Hematopoietic multipotent progenitor cell treated with erythropoietin and hydrocortisone succinate and interleukin-3 and kit ligand, for 4 days (in vitro differentiated cells): ENCODE results near the gene DNAH11.

Source experiments
- DNase-seq: peaks from one replicate; pipeline ENCODE4 v3.0.0-alpha.2; 2015

DNAH11 gene

DNA sequence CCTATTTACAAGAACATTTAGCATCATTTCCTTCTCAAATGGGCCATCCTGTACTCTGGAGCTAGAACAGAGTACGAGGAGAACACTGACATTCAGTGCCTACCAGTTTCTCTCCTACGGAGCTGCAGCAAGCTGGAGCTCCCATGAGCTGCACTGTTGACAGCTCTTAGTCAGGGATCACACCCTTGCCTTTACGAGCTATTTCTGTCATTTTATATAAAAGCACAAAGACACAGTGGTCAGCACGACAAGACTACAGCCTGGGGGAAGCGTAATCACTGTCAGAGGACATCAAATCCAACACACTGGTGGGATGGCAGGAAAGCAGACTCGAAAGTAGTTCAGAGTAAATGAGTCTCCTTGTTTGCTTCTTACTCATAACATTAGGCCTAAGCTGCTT is 400.1 kb downstream of the DNAH11 start:
- no peak for DNase-seq

DNA sequence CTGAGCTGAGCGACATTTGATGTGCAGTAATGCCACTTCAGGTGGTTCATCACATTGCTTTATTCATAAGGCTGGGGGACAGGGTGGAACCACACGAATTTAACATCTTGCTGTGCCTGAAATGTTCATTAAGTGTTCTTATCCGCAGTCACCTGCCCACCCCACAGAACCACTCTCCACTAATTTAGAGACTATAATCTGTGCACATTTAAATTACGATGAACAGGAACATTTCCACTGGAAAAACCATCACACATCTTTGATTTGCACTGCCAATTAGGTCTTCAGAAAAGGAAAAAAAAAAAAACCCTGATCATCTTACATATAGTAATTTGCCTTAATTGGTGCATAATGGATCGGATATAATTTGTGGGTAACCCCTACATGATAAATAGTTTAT is 400.6 kb downstream of the DNAH11 start:
- no peak for DNase-seq

GRCh38 chr7:21944616-21945453 is 402.0 kb downstream of the DNAH11 start:
- DNase-seq, result peak; percentile 68

DNA sequence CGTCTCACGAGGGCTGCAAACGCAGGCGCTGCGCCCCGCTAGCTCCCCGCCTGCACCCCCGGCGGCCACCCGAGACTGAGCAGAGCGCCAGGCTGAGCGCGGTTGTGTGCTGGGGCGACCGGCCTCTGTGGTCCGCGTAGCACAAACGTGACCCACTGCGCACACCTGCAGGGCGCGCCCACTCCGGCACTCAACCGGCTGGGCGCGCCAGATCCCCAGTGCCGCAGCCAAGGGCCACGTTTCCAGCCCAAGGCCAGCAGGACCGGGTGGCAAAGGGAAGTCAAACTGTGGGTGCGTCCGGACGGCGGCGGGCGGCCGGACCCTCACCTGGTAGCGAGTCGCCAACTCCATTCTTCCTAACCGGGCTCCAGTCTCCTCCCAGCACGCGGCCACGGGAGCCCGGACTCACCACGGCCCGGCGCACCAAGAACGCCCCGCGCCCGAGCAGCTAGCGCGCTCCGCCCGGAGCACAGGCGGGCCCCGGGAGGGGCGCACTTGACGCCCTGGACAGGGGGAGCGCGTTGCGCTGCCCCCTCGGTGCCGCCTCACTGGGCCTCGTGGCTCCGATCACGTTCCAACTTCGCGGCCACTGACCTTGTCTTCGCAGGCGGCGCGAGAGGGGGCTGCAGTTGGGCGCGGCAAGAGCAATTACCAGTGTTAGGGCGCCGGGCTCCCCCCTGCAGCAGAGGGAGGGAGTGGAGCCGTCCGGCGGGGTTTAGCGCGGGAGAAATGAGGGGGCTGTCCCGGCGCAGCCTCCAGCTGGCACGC is 402.8 kb downstream of the DNAH11 start, which contains the start of gene CDCA7L:
TSS of gene CDCA7L (minus strand) at position 446 of the 768 bp plus-strand sequence. CDS start at position 351, 95 bp downstream.
- peak; percentile 91 for DNase-seq

DNA sequence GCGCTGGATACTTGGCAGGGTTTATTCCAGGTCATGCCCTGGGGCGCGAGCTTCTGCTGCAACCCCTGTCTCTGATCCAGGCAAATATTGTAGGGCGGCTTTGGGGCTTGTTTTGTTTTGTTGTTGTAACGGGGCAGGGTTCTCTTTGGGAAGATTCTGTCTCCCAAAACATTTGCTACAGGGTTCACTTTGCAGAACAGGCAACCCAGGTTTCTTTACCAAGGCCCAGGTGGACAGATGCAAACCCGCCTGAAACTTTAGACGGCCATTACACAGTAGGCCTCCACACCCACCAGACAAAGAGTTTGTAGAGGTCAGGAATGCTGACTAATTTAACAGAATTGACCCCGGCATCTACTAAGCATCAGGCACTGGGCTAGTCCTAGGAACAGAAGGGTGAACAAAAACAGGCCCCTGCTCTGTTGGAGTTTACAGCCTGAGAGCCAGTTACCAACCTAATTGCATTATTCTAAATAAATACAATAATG is 403.4 kb downstream of the DNAH11 start:
- DNase-seq, result no peak

- DNase-seq, result no peak
These were observed 404.2 kb downstream of the DNAH11 start for GRCh38 chr7:21947056-21947455.

DNA sequence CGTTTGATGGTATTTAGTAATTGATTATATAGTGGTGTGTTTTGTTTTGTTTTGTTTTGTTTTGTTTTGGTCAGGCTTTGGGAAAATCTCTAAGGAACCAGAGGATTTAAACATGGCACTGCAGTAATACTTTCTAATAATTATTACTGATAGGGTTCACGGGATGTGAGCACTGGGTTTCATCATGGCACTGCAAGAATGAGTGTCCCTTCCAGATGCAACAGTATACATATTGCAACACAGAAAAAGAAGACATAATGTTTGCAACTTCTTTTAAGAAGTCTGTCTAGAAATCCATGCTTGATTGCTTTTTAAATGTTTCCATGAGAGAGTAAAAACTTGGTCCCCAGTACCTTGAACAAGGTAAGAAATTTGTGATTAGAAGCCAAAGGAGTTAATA is 405.1 kb downstream of the DNAH11 start:
- DNase-seq, result no peak

DNA sequence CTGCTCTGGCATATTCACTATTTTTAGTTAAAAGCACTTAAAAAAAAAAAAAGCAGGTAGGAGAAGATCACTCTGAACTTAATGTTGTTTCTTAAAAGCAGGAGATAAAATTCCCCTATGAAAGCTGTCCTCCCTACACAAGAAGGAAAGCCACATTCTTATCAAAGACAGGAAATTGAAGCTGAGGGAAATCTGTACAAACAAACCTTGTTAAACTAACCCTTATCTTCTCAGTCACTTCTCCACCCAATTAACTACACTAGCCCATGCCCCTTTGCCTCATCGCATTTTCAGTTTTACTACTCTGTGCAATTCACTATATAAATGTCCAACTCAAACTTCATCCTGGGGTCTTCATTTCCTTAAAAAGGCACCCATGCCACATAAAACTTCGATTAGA is 405.5 kb downstream of the DNAH11 start:
- DNase-seq, result peak; percentile 43

GRCh38 chr7:21948887-21949540 is 406.2 kb downstream of the DNAH11 start:
- DNase-seq, result peak; percentile 25
